HUES48 (cell line): ENCODE measurements around the gene TASP1.

Source experiments
- H3K27ac ChIP-seq: one replicate; pipeline ENCODE4 v1.7.0; 2013; ENCODE audit warnings: low read depth, low read length, inconsistent platforms
- H3K27me3 ChIP-seq: 2 replicates; pipeline ENCODE4 v1.6.1; 2013; ENCODE audit warnings: mild to moderate bottlenecking, low read length; ENCODE audit not compliant: control insufficient read depth, insufficient read depth
- H3K36me3 ChIP-seq: 2 replicates; pipeline ENCODE4 v1.6.1; 2013; ENCODE audit warnings: low read length; ENCODE audit not compliant: control insufficient read depth, insufficient read depth
- H3K4me1 ChIP-seq: 2 replicates; pipeline ENCODE4 v1.6.1; 2013; ENCODE audit warnings: mild to moderate bottlenecking, low read length; ENCODE audit not compliant: control insufficient read depth, insufficient read depth
- H3K4me3 ChIP-seq: 2 replicates; pipeline ENCODE4 v1.5.1; 2013; ENCODE audit warnings: mild to moderate bottlenecking, low read depth, low read length
- H3K9ac ChIP-seq: 2 replicates; pipeline ENCODE4 v1.6.1; 2013; ENCODE audit warnings: mild to moderate bottlenecking, low read depth, low read length, moderate library complexity
- H3K9me3 ChIP-seq: 2 replicates; pipeline ENCODE4 v1.6.1; 2013; ENCODE audit warnings: low read length; ENCODE audit not compliant: control insufficient read depth, insufficient read depth

The TASP1 gene

DNA sequence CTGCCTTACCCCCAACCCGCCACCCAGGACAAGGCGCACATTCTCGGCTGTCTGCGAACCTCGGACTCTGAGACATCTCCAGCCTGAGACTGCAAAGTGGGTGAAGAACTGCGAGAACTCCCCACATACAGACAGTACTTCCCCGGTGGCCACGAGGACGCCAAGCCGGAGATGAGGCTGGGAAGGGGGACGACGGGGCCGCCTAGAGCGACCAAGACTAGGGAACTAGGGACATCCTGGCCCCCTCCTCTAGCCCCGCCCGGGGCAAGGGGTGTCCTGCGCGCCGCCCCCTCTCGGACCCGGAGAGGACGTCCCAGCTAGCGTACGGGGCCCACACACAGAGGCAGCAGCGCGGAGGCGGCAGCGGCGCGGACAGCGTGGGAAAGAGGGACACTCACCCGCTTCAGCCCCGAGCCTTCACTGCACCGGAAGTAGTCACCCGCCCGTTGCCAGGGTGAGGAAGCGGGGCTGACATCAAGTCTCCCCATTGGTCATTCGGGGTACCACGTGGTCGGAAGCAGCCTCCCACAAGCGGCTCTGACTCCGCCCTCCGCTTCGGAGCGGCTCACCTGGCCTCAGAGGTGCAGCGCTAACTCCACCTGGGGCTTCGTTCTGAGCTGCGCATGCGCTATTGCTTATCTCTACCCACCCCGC, at the start of gene TASP1:
TSS of gene TASP1 (minus strand) at position 437 of the 654 bp plus-strand sequence. CDS start 8,854 bp downstream, outside the sequence.
- Histone ChIP-seq H3K9me3 (no peaks in the 10 kb centered on the region), H3K27ac (peak within 1 kb of the TSS; percentile 90), H3K4me3 (peak within 1 kb of the TSS; percentile 93), H3K9ac (peak within 1 kb of the TSS; percentile 49), H3K4me1 (no peaks in the 10 kb centered on the region), H3K27me3 (no peaks in the 10 kb centered on the region), H3K36me3 (no peaks in the 10 kb centered on the region)

- no peaks in the 10 kb centered on the region for H3K36me3 ChIP-seq
- H3K4me3 ChIP-seq = no peak overlapping the region
- H3K27me3 ChIP-seq = no peaks in the 10 kb centered on the region
- H3K9me3 ChIP-seq = no peaks in the 10 kb centered on the region
- no peaks in the 10 kb centered on the region for H3K4me1 ChIP-seq
- H3K27ac ChIP-seq = no peak overlapping the region
- no peak overlapping the region for H3K9ac ChIP-seq
Measured at GRCh38 chr20:13687815-13688214, 49.1 kb upstream of the TASP1 start.

GRCh38 chr20:13685623-13686022, 46.9 kb upstream of the TASP1 start:
- Histone ChIP-seq H3K9me3 (no peaks in the 10 kb centered on the region), H3K27me3 (no peaks in the 10 kb centered on the region), H3K4me3 (no peak overlapping the region), H3K4me1 (no peaks in the 10 kb centered on the region), H3K27ac (no peak overlapping the region), H3K9ac (no peak overlapping the region), H3K36me3 (no peaks in the 10 kb centered on the region)

DNA sequence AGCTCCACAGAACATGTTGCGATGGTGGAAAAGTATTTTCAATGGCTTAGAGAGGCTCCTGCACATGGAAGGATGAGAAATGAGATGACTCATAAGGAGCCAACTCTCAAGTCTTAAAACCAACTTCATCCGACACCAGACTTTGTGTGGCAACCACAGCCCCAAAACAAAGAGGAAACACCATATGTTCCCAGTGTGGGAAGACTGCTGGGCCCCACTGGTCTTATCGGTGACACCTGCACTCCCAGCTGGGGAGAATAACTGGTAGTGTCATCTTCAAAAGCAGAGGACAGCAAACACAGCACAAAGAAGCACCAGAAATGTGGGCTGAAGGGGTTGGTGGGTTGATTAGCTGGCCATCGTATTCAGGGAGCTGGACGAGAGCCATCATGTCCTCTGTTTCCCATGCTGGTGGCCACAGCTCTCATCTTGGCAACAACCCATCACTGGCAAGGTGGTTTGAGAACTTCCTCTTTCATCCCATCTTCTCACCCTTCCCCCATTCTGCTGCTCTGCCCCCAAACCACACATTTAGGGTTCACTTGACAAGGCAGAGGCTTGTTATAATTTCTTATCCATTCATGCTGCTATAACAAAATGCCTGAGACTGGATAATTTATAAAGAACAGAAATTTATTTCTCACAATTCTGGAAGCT, 46.0 kb upstream of the TASP1 start:
- Histone ChIP-seq H3K4me3 (no peak overlapping the region), H3K36me3 (no peaks in the 10 kb centered on the region), H3K27me3 (no peaks in the 10 kb centered on the region), H3K9me3 (no peaks in the 10 kb centered on the region), H3K27ac (no peak overlapping the region), H3K9ac (no peak overlapping the region), H3K4me1 (no peaks in the 10 kb centered on the region)

GRCh38 chr20:13683833-13684232, 45.1 kb upstream of the TASP1 start:
- H3K4me1 ChIP-seq = no peaks in the 10 kb centered on the region
- H3K9ac ChIP-seq = no peak overlapping the region
- no peak overlapping the region for H3K4me3 ChIP-seq
- no peaks in the 10 kb centered on the region for H3K9me3 ChIP-seq
- H3K27ac ChIP-seq = no peak overlapping the region
- no peaks in the 10 kb centered on the region for H3K36me3 ChIP-seq
- H3K27me3 ChIP-seq = no peaks in the 10 kb centered on the region

DNA sequence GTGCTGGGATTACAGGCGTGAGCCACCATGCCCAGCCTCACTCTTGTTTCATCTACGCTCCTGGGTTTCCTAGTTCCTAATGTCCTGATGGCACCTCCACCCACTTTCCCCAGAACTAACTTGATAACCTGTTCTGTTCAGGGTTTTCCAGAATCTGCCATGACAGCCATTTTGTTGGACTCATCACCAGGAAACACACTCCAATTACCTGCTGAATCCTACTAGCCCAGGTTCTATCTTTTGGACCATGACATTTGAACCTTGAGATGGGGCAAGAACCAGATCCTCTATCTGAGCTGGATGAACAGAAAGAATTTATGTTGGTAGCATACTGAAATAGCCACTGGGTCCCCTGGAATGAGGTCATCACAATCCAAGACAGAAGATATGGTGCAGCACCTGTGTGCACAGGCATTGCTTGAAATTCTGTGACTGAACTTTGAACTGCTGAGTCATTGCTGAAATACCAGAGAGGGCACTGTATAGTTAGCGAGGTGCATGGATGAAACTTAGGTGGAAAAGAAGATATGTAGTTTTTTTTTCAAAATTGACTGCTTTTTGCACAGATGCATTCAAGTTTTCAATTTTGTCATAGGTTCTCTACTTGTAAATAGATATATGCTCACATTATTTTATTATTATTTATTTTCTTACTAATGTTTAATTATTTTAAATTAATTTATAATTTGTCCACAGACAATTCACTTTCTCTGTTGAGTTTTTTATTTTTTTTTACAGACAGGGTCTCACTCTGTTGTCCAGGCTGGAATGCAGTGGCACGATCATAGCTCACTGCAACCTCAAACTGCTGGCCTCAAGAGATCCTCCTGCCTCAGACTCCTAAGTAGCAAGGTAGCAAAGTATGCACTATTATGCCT, 42.8 kb upstream of the TASP1 start:
- Histone ChIP-seq H3K27ac (no peak overlapping the region), H3K4me1 (no peaks in the 10 kb centered on the region), H3K4me3 (no peak overlapping the region), H3K36me3 (no peaks in the 10 kb centered on the region), H3K9ac (no peak overlapping the region), H3K27me3 (no peaks in the 10 kb centered on the region), H3K9me3 (no peaks in the 10 kb centered on the region)

- H3K9ac ChIP-seq = no peak overlapping the region
- H3K4me3 ChIP-seq = no peak overlapping the region
- H3K27ac ChIP-seq = no peak overlapping the region
Measured at GRCh38 chr20:13678944-13679343, 40.2 kb upstream of the TASP1 start.

DNA sequence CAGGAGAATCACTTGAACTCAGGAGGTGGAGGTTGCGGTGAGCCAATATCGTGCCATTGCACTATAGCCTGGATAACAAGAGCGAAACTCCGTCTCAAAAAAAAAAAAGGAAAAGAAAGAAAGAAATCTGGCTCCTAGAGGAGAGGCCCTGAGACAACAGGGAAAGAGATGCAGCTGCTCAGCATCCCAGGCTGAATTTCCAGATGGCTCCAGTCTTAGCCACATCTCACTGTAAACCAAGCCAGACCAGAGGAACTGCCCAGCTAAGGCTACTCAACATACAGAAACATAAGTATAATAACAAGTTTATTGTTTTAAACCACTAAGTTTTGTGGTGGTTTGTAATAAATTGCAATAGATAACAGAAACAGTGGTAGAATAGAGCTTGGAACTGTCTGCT, 38.5 kb upstream of the TASP1 start:
- H3K27ac ChIP-seq = no peak overlapping the region
- H3K9ac ChIP-seq = no peak overlapping the region
- no peaks in the 10 kb centered on the region for H3K36me3 ChIP-seq
- no peaks in the 10 kb centered on the region for H3K4me1 ChIP-seq
- no peaks in the 10 kb centered on the region for H3K27me3 ChIP-seq
- no peak overlapping the region for H3K4me3 ChIP-seq
- H3K9me3 ChIP-seq = no peaks in the 10 kb centered on the region

More at GRCh38 chr20:13678944-13679343, 40.2 kb upstream of the TASP1 start:
- no peaks in the 10 kb centered on the region for H3K27me3 ChIP-seq
- no peaks in the 10 kb centered on the region for H3K4me1 ChIP-seq
- H3K36me3 ChIP-seq = no peaks in the 10 kb centered on the region
- no peaks in the 10 kb centered on the region for H3K9me3 ChIP-seq

DNA sequence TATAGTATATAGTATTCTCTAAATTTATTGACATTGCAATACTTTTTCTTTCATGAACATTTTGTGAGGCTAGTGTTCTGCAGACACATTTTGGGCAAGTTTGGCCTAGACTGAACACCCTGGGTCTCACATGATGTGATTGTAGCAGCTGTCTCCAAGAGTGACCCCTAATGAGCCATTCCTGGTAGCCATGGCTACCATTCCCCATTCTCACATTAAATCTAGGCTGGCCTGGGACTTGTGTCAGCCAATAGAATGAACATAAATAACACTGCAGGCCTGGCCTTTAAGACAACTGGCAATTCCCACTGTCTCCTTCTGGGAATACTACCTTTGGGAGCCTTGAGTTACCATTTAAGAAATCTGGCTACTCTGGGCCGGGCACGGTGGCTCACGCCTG, 38.0 kb upstream of the TASP1 start:
- no peaks in the 10 kb centered on the region for H3K27me3 ChIP-seq
- H3K36me3 ChIP-seq = no peaks in the 10 kb centered on the region
- H3K4me3 ChIP-seq = no peak overlapping the region
- no peaks in the 10 kb centered on the region for H3K9me3 ChIP-seq
- H3K9ac ChIP-seq = no peak overlapping the region
- H3K27ac ChIP-seq = no peak overlapping the region
- H3K4me1 ChIP-seq = no peaks in the 10 kb centered on the region

DNA sequence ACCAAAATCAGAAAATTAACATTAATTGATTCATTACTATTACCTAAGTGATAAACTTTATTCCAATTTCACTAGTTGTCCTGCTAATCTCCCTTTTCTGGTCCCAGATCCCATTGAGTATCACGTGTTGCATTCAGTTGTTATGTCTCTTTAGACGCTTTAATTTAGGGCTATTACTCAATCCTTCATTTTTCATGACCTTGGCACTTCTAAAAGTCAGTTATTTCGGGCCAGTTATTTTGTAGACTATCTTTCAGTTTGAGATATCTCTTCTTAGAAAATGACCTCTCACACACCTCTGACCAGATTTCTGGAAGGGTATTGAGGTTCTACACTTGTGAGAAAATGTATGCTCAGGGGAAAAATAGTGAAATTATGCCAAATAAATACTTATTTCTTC, 34.0 kb upstream of the TASP1 start:
- Histone ChIP-seq H3K36me3 (no peaks in the 10 kb centered on the region), H3K9ac (no peak overlapping the region), H3K4me3 (no peak overlapping the region), H3K9me3 (no peaks in the 10 kb centered on the region), H3K27me3 (no peaks in the 10 kb centered on the region), H3K4me1 (no peaks in the 10 kb centered on the region), H3K27ac (no peak overlapping the region)

GRCh38 chr20:13671916-13672378, 33.2 kb upstream of the TASP1 start:
- Histone ChIP-seq H3K4me3 (no peak overlapping the region), H3K36me3 (no peaks in the 10 kb centered on the region), H3K9me3 (no peaks in the 10 kb centered on the region), H3K9ac (no peak overlapping the region), H3K27ac (no peak overlapping the region), H3K27me3 (no peaks in the 10 kb centered on the region), H3K4me1 (no peaks in the 10 kb centered on the region)
